Endometrium (tissue), 2 donors: ENCODE results near the gene C10orf71.

ENCODE experiments used
- FAIRE-seq: peaks from 2 replicates; lab custom pipeline; 2012; peaks lifted over from hg19 to GRCh38; lab: Jason Lieb, UNC
- donor health status: control.
- donor health status: control.

C10orf71 gene

DNA sequence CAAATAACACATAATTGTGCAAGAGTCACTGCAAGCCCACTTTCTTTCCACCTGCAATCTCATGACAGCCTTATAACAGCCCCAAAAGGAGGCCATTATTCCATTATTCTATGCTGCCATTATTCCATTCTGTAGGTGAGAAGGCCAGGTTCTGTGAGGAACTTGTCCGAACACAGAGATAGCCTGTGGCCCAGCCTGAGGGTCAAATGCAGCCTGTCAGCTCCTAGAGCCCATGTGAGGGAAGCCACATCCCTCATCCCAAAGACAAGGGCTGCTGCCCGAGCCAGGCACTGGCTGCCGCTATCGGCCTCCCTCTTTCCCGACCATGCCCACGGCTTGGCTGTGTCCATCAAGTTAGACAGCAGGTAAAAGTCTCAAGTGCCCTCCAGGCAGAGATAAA is 24.1 kb upstream of the C10orf71 start:
- FAIRE-seq = no peak

DNA sequence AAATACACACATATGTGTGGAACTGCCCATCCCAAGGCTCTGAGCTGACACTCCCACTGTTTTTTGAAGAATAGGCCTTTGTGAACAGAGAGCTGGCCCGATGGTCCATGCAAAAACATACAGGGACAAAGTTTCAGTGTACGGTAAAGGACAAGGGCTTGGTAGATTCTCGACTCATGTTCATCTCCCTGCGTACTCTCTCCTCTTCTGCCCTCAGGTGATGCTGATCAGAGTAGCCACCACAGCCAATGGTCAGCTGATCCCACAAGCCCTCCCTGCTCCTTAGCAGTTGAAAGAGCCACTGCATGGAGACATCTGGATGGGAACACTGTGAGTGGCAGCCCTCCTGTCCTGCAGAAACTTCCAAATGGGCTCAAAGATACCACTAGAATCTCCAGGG is 23.1 kb upstream of the C10orf71 start:
- FAIRE-seq = no peak

DNA sequence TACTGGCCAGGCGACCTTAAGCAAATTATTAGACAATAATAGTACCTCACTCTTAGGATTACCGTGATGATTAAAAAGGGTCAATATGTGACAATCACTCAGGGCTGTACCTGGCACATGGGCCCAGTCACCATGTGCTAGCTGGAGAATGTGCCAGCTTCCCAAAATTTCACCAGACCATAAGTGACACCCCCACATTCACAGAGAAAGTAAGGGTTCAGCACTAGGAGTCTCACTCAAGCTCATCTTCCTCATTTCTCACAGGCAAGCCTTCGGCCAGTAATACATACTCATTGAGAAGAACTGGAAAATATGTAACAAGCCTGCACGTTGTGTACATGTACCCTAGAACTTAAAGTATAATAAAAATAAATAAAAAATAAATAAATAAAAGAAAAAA is 22.4 kb upstream of the C10orf71 start:
- FAIRE-seq = no peak

DNA sequence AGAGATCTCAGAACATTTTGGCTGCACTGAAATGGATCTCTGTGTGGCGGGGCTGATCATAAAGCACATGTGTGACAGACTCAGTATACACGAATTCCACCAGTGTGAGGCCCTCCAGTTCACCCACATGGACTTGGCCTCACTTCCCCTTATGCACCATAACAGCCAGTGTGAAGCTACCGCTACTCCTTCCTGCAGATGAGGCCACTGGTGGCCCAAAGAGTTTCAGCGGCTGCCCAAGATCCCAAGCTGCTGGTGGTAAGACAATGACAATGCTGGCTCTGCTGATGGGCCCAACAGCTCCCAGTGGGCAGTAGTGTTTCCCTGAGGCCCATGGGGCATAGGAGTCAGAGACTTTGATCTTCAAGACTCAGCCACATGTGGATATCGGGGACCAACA is 21.0 kb upstream of the C10orf71 start:
- FAIRE-seq = no peak

DNA sequence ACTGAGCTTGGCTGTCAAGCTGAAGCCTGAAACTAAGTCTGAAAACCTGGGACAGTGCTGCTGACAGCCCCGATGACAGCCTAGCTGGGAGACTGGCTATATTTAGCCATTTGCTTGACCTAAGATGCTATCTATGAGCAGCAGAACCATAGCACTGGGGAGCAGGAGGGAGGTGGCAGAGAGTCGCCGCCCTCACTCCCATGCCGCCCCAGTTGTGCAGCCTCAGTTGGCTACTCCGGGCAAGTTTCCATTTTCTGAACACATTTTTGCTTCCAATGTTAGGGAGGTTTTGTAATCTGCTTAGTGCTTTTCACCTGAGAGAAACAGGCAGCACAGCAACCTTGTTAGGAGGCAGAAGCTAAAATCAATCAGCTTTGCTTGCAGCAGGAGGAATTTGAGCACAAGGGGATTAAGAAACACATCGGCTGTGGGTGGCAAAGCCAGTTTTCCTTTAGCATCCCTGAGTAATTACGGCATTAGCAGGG is 20.4 kb upstream of the C10orf71 start:
- no peak for FAIRE-seq

DNA sequence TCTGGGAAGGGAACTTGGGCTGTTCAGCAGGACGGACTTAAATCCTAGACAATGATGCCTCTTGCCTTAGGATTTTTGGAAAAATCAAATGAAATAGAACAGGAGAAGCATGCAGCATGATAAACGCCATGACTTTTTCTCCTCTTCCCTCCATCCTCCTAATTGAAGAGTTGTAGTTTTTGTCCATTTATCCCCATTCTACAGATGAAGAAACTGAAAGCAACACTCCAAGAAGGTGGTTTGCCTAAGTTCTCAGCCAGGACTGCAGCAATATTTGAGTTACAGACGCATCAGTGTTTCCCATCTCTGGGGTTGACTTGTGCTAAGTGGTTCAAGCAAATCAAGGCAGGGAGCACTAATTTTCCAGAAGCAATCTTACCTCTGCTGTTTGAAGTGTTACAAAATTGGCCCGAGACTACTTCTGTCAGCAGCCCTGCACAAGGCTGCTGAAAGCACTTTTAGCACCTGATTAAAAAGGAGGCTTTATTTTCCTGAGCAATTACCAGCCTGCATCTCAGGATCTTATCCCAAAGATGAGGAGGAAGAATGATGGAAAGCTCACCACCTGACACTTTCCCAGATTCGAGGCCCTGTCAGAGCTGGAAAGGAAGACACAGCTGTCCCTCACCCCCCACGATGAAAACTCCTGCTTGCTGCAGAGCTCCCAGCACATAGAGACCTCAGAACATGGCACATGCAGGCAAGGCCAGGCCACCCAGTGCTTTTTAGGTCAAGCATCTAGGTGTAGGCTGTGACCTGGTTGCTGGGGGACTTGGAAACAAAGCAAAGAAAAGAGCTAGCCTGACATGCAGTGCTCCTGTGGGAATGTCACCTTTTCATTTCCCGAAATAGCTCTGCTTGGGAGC is 19.7 kb upstream of the C10orf71 start:
- no peak for FAIRE-seq

DNA sequence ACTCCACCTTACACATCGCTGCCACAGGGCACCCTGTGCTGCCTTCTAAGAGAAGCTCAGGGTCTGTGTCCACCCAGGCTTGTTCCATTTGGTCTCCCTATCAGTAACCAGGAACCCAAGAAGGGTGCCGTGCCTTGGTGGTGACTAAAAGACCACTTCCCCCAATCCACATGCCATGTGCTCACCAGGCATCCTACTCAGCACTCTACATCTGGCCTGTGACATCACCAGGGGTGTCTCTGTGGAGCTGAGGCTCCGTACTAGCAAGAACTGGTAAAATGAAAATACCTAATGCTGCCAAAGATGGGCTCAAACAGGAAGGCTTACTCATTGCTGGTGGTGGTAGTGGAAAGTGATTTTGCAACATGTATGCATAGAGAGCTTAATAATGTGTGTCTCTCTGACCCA is 19.0 kb upstream of the C10orf71 start:
- no peak for FAIRE-seq

DNA sequence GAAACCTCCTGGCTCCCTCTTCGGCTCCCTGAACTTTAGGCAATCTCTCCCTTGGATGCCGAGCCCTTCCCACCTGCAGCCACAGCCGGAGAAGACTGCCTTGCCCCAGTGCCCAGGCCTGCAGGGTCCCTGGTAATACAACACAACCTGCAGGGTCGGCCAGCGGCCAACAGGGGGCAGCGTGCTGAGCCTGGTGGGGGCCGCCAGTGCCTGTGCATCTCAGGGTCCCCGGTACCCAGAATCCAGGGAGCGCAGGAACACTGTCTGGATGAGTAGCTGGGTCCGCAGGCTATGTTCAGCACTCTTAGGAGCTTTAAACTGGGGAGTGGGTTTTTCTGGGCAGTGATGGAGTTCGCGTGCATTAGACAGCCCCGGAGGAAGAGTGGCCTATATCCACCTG is 17.5 kb upstream of the C10orf71 start:
- FAIRE-seq = no peak

DNA sequence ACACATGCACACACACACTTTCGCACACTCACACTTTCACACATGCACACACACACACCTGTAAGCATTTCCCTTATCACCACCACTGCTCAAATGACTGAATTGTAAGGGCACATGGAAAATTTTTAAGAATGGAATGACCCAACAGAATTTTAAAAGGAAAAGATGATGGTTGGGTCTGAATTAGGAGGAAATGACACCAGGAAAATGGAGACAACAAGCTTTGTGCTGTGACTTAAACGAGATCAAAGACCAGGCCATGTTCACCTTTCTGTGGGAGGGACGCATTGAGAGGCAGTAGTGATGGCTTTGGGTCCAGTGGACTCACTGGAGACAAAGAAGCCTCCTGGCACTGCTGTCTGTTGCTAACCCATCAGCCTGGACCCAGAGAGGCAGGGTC is 16.7 kb upstream of the C10orf71 start:
- no peak for FAIRE-seq

DNA sequence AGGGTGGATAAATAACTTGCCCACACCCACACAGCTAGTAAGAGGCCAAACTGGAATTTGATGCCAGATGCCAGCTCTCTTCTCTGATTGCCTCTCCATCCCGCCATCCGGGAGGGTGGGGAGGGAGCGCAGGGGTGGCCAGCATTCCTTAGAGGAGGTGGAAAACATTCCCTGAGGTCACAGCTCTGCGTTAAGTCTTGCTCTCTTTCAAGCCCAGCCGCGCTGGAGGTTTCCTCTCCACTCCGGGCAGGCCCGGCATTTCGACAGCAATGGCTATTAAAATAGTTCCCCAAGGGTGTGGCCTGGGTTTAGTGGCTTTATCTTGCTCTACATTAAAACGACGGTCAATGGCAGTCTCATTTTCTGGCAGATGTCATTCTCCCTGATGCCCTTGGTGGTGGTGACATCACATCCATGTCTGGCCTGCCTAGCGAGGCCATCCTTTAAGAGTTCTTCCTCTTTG is 16.1 kb upstream of the C10orf71 start:
- FAIRE-seq = no peak

DNA sequence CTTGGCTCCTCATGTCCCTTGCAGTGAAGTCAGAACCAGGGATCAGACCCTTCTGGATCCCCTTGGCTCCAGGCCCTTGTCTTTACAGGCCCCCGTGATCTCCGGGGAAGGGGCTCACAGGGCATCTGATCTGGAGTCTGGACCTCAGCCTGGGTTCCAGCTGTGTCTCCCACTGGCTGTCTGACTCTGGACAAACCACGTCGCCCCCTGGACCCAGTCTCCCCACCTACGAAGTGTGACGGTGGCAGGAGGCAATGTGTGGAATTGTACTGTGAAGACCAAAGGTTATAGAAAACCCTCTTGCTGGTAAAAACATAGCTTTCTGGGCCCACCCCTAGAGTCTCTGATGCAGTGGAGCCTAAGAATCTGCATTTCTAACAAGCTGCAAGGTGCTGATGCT is 15.5 kb upstream of the C10orf71 start:
- no peak for FAIRE-seq

DNA sequence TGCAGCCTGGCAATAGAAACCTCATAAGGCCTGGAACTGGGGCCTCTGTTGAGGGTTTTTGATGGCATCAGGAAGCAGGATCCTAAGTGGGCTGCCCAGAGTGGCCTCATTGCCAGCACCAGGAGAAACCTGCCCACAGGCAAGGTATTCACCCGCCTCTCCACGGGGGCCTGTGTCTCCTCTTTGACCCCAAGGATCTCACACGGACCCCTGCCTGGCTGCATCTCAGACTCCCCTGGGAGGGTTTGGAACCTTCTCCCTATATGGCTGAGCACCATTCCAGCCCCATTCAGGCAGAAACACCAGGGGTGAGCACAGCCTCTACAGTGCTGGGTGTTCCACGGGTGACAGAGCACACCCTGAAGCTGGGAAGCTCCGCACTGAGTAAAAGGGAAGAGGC is 14.6 kb upstream of the C10orf71 start:
- FAIRE-seq = no peak

DNA sequence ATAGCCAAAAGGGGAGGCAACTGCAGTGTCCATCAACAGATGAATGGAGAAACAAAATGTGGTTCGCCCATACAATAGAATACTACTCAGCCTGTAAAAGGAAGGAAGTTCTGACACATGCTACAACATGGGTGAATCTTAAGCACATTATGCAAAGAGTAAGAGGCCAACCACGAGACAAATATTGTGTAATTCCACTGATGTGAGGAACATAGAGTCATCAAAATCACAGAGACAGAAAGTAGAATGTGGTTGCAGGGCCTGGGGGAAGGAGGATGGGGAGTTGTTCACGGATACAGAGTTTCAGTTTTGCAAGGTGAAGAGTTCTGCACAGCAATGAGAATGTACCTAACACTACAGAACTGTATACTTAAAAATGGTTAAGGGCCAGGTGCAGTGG is 13.7 kb upstream of the C10orf71 start:
- FAIRE-seq = no peak

DNA sequence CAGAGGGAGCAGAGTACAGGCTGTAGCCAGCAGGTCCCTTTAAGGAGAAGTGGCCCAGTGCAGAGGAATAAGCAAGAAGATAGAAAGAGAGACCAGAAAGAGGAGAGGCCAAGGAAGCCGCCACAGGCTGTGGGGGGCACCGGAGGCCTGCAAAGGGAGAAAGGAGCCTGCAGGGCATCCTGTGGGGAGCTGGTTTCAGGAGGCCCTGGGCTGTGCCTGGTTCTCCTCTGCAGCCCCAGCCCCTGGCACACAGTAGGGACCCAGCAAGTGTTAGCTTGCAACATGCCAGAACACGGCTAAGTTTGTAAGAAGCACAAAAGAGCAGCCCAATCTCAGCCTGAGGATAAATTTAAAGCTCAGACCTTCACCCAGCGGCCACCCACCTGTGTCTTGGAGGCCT is 12.3 kb upstream of the C10orf71 start:
- FAIRE-seq = no peak

DNA sequence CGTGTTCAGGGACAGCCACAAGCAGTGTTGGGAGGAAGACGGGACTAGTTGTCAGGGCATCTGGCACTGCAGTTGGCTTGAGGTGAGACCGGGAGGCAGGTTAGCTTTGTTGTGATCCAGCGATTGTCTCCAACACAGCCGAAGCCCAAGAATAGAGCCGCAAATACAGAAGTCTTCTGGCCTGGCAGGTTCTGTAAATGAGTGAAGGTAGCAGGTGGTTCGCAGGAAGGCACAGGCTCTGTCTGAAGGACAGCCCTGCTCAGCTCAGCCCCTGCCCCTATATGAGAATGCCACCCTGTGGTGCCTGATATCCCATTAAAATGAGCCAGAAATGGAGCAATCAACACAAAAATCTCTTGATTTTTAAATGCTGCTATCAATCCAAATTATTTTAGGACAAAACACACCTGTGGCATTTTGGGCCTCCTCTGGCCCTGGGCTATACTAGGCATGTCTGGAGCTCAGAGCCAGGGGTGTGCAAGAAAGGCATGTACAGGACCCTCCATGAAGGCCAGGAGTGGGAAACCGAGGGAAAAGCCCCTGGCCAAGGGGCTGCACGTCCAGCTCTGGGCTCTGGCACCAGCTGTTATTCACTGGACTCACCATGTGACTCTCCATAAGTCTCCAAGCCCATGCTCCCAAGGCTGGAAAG is 11.2 kb upstream of the C10orf71 start:
- no peak for FAIRE-seq

DNA sequence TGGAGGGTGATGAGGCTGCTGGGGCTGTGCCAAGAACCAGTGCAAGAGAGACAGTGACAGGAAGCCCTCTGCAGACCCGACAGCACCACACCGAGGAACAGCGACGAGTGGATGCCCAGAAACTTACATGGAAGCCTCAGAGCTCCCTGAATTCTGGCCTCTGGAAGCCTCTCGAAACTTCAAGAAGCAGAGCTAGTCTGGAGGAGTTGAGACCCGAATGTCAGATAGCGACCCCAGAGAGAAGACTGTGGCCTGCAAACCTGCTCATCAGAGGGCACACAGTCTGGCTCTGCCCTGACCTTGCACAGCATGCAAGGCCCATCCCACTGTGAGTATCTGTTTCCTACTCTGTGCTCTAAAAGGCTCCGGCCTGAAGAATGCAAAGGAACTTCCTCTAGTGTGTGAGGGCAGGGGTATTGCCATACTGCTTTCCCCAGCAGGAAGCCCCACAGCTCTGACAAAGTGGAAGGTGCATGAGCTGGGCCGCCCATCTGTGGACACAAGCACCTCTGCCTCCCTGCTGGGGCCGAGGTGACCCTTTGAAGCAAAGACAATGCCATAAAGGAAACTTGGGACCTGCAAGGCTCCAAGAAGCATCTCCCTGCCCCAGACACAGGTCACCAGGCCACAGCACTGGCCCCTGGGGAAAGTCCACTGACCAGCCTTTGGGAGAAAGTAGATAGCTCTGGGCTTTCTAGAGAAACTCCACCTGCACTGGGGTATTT is 10.5 kb upstream of the C10orf71 start:
- FAIRE-seq = no peak

DNA sequence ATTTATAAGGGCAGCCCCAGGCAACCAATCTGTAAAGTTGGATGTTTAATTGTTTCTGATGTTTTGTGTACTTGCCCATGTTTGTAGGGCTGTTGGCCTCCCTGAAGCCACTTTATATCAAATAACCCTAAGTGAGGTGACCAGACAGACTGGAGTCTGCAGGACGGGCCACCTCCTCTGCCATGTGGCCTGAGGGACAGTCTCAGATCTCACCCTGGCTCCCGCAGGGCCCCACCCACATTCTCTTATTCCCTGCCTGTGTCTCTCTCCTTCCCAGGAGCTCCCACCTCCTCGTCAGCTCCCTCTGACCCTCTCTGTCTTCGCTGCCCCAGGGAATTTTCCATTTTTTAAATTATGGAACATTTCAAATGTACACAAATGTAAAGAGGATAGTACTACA is 9.5 kb upstream of the C10orf71 start:
- FAIRE-seq = no peak

DNA sequence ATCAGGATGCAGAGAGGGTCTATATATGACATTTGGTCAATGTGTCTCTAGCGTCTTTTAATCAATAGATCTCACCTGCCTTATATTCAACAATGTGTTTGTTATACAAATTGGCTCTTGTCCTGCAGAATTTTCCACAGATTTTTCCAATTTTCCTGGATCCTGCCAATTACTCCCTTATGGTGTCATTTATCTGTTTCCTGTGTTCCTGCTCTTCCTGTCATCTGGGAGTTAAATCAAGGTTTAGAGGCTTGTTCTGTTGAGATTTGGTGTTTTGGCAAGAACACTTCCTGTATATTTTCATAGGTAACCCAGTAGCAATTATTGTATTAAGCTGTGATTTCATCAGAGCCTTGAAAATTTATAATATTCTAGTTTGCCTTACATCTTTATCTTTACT is 8.8 kb upstream of the C10orf71 start:
- FAIRE-seq = no peak

DNA sequence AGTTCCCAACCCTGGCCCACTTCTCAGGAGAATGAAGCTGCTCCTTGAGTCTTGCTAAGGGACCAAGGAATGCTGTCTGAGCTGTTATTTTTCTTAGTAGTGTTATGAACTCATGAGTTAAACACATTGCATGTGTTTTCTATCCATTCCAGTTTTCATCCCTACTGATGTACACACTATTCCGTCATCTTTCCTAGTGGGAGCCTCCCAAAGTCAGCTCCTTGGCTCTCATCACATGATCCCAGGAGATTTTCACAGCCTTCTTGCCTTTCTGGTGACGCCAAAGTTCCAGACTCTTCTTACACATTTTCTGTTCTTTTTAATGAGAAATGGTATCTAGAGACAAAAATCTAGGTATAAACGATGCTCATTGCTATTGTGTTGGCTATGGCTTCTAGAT is 8.4 kb upstream of the C10orf71 start:
- FAIRE-seq = no peak

DNA sequence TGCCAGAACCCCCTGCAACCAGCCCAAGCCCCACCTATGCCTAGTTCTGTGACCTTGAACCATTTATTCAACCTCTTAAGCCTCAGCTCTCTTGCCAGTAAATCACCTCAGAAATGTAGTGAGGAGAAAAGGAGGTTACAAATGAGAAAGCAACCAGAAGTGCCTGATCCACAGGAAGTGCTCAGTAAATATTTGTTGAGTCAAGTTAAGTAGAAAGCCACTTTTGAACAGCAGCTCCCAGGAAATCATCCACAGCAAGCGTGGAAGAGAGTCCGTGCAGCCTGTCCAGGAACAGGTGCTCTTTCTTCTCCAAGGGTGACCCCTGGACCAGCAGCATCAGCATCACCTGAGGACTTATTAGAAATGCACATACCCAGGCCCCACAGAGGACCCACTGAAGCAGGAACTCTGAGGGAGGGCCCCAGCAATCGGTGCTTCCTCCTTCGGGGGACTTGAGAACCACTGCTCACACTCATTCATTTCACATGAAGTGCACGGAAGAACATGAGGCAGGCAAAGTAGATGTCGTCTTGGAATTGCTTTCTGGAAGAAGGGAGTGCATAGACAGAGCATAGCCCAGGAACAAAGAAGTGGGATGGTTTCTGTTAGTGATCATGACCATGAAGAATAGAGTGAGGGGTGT is 6.3 kb upstream of the C10orf71 start:
- no peak for FAIRE-seq

DNA sequence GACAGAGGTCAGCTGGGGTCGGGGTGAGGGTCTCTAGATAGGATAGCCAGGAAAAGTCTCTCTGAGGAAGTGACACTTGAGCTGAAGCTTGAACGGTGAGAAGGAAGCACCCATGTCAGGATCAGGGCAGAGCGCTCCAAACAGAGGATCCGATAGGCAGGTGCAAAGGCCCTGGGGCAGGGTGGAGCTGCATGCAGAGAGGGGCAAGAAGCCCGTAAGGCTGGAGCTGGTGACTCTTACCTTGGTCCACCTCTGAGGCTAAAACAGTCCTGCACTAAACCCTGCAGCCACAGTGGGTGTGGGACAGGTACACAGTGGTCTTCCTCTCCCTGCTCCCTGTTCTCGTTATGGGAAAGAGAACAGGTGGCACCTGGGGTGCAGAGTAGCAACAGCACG is 5.8 kb upstream of the C10orf71 start:
- FAIRE-seq = no peak

DNA sequence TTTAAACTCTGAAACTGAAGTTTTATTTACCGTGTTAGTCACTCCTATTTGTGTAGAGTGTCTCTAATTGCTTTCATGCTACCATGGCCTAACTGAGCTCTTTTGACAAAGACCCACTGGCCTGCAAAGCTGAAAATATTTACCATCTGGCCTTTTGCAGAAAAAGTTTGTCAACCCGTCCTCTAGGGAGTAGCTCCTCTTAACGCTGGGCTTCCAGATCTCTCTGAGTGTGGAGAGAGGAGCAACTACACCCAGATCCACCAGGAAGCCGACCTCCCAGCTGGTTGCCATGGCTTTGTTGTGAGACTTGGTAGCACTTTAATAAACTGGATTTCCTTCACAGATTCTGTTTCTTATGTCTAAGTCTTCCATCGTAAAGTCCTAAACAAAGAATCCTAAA is 4.2 kb upstream of the C10orf71 start:
- FAIRE-seq = peak; percentile 43

DNA sequence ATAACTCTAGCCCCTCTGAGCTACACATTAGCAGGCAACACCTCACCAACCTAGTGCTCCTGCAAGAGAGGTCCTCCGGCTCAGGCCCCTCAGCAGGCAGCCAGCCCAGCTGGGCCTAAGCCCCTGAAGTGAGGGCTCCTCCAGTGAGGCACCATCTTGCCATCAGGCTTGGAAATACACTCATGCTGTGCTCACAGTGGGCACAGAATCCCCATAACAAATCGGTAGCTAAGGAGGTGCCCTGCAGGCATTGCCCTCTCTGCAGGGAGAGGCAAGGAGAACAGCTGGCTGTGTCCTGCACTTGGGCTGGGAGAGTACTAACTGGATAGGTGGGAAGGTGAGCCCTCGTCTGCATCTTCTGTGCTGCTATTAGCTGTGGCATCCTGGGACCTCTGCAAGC is 3.7 kb upstream of the C10orf71 start:
- no peak for FAIRE-seq
